Cardiac septum (tissue), 1 donor: ENCODE measurements around the gene CDK17. TPM values are rescaled to one million over a fixed set of nuclear protein-coding genes. Genes with fewer than 3 reads are reported as not detected.

Experiments
- DNase-seq: peaks from one replicate; pipeline ENCODE4 v3.0.0-alpha.2; 2020; ENCODE audit warnings: low spot score
- intact Hi-C: fragments of 100-400 bp; cut with DNase I; formaldehyde crosslinking; loops from one replicate; pipeline ENCODE4 v1.14.0; 2022
- total RNA-seq: library from RNA; stranded (reverse); fragmentation: NEBNext Ultra II Directional; extraction: Animal tissue kit (Norgen Biotek cat#: 25700); gene quantifications from one replicate; pipeline ENCODE4 v1.2.1, GENCODE V29; 2021
- donor health status: DM: no; HTN: no; CAD: no.

Gene CDK17
- total RNA-seq, 1 donor from 2014 or later, result 22.9 TPM

DNA sequence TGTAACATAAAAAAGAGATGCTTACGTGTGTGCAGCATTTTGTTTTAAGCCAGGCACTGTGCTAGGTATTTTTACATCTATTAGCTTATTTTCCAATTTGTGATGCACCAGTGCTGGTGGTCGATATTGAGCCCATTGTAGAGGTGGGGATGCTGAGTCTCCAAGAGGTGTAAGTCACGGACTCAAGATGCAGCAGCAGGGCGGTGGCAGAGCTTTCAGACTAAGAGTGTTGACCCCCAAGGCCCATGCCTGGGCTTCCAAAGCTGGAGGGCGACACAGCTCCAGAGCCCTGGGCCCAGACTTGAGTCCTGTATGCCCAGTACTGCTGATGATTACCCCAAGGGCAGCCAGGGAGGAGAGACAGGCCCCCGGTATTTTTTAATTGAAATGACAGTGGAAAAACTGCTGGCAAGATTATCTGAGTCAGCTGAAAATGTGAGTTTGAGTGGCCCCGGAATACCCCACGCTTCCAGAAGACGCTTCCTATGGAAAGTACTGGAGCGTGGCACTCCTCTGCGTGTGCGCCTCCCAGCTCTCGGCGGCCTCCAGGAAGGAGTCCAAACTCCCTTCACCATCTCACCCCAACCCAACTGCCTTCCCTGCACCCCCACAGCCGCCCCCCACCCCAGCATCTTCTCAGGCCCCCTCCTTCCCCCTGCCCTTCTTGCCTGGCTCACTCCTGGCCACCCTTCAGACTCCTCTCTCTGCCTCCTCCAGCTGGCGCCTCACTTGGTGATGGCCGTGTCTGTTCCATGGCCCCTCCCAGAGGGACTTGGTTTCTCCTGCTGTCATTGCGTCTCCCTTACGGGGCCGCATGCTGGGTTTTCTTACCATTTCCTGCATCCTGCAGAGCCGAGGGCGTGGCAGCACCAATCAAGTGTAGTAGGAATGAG is 165.4 kb downstream of the CDK17 start:
- no peak for DNase-seq
- intact Hi-C loops, result loop anchor here (5.0 kb wide), 1 partner anchor 162 kb away; no protein-coding TSS in a partner anchor

DNA sequence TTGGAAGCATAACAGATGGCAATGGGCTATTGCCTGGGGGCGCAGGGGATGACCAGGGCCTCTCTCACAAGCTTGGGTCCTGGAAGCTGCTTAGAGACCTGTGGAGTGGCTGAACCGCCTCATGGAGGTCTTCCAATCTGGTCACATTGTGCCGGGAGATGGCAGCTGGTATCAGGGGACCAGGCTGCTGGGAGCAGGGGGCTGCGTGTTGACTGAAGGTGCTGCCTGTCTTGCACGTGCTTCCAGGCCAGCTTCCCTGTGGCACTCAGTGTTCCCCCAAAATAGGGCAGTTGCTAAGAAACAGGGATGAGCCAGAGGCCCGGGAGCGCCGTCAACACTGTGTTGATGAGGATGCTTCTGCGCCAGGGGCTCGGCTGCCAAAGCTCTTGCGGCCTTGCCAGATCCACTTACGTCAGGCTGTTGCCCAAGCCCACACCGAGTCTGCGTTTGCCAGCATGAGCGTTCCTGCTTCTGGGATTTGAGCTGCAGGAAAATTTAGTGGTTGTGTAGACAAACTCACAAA is 166.2 kb downstream of the CDK17 start:
- intact Hi-C loops, result no loop called here
- DNase-seq, result peak; percentile 93

DNA sequence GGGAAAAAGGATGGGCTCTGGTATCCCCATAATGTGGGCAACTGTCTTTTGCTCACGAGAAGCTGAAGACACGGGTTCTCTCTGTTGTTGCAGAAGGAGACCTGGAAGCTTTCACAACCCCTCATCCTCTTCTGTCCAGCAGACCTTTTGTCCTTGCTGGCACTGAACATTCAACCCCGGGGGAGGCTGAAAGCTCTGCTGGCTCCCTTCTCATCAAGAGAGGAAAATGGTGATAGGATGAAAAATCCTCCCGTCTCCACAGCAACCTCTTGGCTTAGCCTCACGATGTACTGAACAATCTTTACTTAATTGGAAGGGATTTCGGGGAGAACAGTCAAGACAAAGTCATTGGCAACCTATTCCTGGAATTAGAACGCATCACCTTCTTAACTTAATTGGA is 167.1 kb downstream of the CDK17 start:
- DNase-seq, result no peak

DNA sequence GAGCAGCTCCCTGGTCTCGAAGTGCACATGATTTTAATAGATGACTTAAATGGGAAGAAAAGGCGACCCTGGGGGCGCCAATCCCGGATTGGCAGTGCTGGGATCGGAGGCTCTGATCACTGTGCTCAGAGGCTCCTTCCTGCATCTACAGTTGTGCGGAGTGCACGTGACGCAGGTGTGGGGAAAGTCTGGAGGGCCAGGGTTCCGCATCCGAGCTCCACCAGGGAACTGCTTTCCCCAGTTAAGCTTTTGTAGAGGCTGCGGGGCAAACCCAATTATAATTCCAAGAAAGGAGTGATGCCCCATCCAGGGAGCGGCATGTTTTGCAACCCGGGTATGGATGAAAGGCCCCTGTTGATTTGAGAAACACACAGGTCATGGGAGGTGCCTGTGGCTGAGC is 169.6 kb downstream of the CDK17 start:
- DNase-seq, result no peak
- intact Hi-C loops, result no loop called here

More for the DNA sequence above, 167.1 kb downstream of the CDK17 start:
- intact Hi-C loops, result no loop called here

DNA sequence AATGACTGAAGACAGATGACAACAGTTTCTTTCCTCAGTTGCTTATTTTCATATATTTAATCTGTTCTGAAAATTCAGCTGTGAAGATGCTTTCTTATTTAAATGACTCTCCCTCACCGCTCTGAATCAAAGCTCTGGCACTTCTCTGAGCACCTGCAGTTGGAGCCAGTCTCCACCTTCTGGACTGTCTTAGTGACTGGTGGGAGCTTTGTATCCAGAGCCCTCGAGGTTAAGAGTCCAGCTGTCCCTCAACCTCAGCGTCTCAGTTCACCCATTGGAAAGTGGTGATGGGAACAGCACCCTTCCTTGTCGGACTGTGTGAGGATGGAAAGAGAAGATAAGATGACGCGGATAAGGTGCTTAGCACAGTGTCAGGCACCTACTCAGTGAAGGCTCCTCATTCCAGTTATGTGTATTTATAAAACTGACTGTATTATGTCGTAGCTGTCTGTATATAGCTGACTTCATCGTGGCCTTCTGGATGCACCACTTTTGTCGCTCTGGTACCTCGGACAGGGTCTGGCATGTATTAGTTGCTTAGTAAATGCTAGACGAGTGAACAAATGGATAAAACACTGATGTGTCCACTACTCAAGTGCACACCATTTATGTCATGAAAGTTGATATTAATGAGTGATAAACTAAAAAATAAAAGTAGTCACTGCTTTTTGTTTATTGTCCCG is 171.5 kb downstream of the CDK17 start:
- intact Hi-C loops, result no loop called here
- no peak for DNase-seq

Other genes starting within 250 kb of the CDK17 start
- gene ELK3, start 206.1 kb downstream of the CDK17 start, total RNA-seq, result 18.6 TPM
- gene CFAP54, start 89.1 kb upstream of the CDK17 start, total RNA-seq, result 0.48 TPM